ENCODE measurements around the gene LRRC4B. TPM values are rescaled to one million over a fixed set of nuclear protein-coding genes. Genes with fewer than 3 reads are reported as not detected.
A peak's percentile ranks its signal among the peaks of the same experiment; 100 is the strongest.

The LRRC4B gene
- total RNA-seq, 1 donor from 2014 or later: 21.7 TPM

GRCh38 chr19:50513746-50514345 lies 54.4 kb downstream of the LRRC4B start, which contains the start of gene ASPDH:
ASPDH (minus strand) TSS chr19:50513913; CDS start chr19:50513823, 90 bp downstream.
- DNase-seq (ENCODE audit: extremely low spot score, unreplicated experiment): no peak
- H3K4me3 Mint-ChIP-seq: peak within 1 kb of the TSS; percentile 72
- H3K36me3 Mint-ChIP-seq: no peaks in the 10 kb centered on the region
- H3K9me3 Mint-ChIP-seq: no peaks in the 10 kb centered on the region
- no peak within 1 kb of the TSS for H3K27ac Mint-ChIP-seq
- peaks cover 13% of the 10 kb centered on the region for H3K4me1 Mint-ChIP-seq (ENCODE audit: unreplicated experiment)
- peaks cover 3% of the 10 kb centered on the region for H3K27me3 Mint-ChIP-seq
- TF ChIP-seq, protein P1, sequence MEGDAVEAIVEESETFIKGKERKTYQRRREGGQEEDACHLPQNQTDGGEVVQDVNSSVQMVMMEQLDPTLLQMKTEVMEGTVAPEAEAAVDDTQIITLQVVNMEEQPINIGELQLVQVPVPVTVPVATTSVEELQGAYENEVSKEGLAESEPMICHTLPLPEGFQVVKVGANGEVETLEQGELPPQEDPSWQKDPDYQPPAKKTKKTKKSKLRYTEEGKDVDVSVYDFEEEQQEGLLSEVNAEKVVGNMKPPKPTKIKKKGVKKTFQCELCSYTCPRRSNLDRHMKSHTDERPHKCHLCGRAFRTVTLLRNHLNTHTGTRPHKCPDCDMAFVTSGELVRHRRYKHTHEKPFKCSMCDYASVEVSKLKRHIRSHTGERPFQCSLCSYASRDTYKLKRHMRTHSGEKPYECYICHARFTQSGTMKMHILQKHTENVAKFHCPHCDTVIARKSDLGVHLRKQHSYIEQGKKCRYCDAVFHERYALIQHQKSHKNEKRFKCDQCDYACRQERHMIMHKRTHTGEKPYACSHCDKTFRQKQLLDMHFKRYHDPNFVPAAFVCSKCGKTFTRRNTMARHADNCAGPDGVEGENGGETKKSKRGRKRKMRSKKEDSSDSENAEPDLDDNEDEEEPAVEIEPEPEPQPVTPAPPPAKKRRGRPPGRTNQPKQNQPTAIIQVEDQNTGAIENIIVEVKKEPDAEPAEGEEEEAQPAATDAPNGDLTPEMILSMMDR (conservative IDR thresholded peaks at IDR 0.05): no peak

DNA sequence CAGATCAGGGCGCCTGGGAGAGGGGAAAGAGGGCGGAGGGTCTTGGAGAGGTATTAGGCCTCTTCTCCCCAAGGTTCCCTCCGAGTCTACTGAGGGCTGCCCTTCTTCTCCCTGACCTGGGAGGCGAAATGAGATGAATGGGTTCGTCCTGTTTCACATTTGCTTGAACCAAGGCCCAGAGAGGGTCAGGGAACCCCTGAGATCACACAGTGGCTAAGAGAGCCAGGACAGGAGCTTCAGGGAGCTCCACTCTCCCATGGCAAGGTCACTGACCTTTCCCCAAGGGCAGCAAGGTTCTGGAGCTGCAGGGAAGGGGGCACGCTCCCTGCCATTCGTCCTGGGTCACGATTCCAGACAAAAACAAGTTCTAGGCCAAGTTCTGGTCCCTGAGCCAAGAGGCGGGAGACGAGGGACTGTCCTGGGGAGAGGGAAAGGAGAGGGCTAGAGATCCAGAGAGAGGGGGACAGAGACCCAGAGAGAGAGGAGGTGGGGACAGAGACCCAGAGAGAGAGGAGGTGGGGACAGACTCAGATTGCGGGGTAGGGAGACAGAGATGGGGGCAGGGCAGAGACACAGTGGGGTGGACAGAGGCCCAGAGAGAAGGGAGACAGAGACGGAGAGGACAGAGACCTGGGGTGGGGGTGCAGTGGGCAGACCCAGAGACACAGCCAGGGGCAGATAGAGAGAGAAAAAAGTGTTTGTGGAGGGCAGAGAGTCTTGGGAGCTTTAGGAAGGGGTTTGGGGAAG lies 55.1 kb downstream of the LRRC4B start:
- Mint-ChIP-seq H3K27ac (no peak overlapping the region), H3K36me3 (no peaks in the 10 kb centered on the region), H3K4me3 (peak overlapping the region; percentile 72), H3K27me3 (peaks cover 3% of the 10 kb centered on the region), H3K9me3 (no peaks in the 10 kb centered on the region), H3K4me1 (ENCODE audit: unreplicated experiment) (peaks cover 18% of the 10 kb centered on the region)
- no peak for DNase-seq (ENCODE audit: extremely low spot score, unreplicated experiment)
- TF ChIP-seq, protein P1 (conservative IDR thresholded peaks at IDR 0.05): no peak

DNA sequence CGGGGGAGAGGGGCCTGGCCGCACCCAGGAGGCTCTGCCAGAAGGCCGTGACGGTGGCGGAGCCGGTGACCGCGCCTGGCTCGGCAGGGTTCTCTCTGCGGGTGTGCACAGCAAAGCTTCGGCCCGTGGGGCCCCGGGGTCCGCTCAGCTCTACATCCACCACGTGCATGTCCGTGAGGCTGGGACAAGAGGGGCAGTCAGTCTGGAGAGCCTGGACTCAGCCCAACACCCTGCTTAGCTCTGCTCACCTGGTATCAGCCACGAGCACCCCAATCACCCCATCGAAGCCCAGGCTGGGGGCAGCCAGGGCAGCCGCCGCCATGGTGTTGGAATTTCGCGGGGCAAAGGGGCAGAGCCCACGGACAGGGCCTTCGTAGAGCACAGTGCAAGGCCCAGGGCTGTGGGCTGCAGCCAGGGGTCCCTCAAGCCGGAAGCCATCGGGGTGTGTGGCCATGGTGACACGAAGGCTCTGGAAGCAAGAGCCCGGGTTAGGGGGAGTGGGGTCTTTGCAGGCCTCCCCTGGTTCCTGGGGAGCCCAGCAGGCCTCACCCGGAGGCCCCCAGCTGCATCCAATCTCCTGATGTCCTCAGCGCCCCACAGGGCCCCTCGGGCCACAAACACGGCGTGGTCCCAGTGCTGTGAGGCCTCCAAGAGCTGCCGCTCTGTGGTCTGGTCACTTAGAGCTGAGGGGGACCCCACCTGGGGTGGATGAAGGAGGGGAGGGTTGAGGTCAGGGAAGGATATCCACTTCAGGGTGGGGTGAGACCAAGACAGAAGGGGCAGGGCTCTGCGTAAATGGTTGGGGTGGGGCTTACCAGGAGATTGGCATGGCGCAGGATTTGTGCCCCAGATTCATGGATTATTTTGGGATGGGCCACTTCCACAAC lies 55.9 kb downstream of the LRRC4B start:
- TF ChIP-seq, protein P1 (conservative IDR thresholded peaks at IDR 0.05): no peak
- no peaks in the 10 kb centered on the region for H3K9me3 Mint-ChIP-seq
- H3K4me1 Mint-ChIP-seq (ENCODE audit: unreplicated experiment): peaks cover 18% of the 10 kb centered on the region
- H3K27me3 Mint-ChIP-seq: peaks cover 3% of the 10 kb centered on the region
- H3K36me3 Mint-ChIP-seq: no peaks in the 10 kb centered on the region
- H3K27ac Mint-ChIP-seq: no peak overlapping the region
- H3K4me3 Mint-ChIP-seq: peak overlapping the region; percentile 96
- DNase-seq (ENCODE audit: extremely low spot score, unreplicated experiment): no peak

GRCh38 chr19:50511069-50511822 lies 57.0 kb downstream of the LRRC4B start, which contains the start of gene JOSD2:
JOSD2 (minus strand) TSS chr19:50511191; CDS start chr19:50510431, 760 bp downstream.
- Mint-ChIP-seq H3K27ac (peak within 1 kb of the TSS; percentile 97), H3K4me1 (ENCODE audit: unreplicated experiment) (peaks cover 18% of the 10 kb centered on the region), H3K4me3 (peak within 1 kb of the TSS; percentile 96), H3K36me3 (no peaks in the 10 kb centered on the region), H3K9me3 (no peaks in the 10 kb centered on the region), H3K27me3 (peaks cover 3% of the 10 kb centered on the region)
- TF ChIP-seq, protein P1 (conservative IDR thresholded peaks at IDR 0.05): no peak
- peak; percentile 98 for DNase-seq (ENCODE audit: extremely low spot score, unreplicated experiment)

DNA sequence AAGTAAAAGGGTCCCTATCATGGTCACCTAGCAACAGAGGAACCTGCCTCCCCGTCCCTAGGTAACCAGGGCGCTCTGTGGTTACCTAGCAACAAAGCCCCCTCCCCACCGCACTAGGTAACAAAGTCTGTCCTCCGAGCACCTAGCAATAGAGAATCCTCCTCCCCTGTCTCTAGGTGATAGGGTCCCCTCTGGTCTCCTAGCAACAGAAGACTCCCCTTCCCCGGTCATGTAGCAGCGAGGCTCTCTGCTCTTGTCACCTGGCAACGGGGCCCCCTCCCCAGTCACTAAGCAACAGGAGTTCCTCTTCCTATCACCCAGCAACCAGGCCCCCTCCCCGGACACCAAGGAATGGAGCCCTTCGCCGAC lies 57.6 kb downstream of the LRRC4B start:
- Mint-ChIP-seq H3K4me3 (peak overlapping the region; percentile 96), H3K36me3 (no peaks in the 10 kb centered on the region), H3K27ac (peak overlapping the region; percentile 97), H3K9me3 (no peaks in the 10 kb centered on the region), H3K27me3 (peaks cover 3% of the 10 kb centered on the region), H3K4me1 (ENCODE audit: unreplicated experiment) (peaks cover 18% of the 10 kb centered on the region)
- DNase-seq (ENCODE audit: extremely low spot score, unreplicated experiment): no peak
- TF ChIP-seq, protein P1 (conservative IDR thresholded peaks at IDR 0.05): no peak

Measured in type B pancreatic cell (in vitro differentiated cells).